ENCODE results near the gene CD22.

Gene CD22

GRCh38 chr19:35341006-35341405 lies 12.0 kb downstream of the CD22 start:
- no peak for DNase-seq (ENCODE audit: low read depth in 4 of 4, low spot score in 1 of 4)

- no peak for DNase-seq (ENCODE audit: low read depth in 4 of 4, low spot score in 1 of 4)
Observed at GRCh38 chr19:35341565-35342225, 12.7 kb downstream of the CD22 start.

GRCh38 chr19:35342430-35342829 lies 13.4 kb downstream of the CD22 start:
- DNase-seq (ENCODE audit: low read depth in 4 of 4, low spot score in 1 of 4), result no peak

GRCh38 chr19:35344511-35345031 lies 15.6 kb downstream of the CD22 start:
- DNase-seq (ENCODE audit: low read depth in 4 of 4, low spot score in 1 of 4), result no peak

GRCh38 chr19:35345671-35346111 lies 16.7 kb downstream of the CD22 start:
- DNase-seq (ENCODE audit: low read depth in 4 of 4, low spot score in 1 of 4), result no peak

GRCh38 chr19:35346193-35347052 lies 17.4 kb downstream of the CD22 start:
- peak in 3 of 4 experiments; percentile 40 to 69 (median 42) for DNase-seq (ENCODE audit: low read depth in 4 of 4, low spot score in 1 of 4)

- peak in 3 of 4 experiments; percentile 25 to 61 (median 33) for DNase-seq (ENCODE audit: low read depth in 4 of 4, low spot score in 1 of 4)
Observed at GRCh38 chr19:35347171-35347929, 18.4 kb downstream of the CD22 start, which contains the start of gene FFAR1. FFAR1 (plus strand) TSS chr19:35347902; CDS start chr19:35351552, 3,650 bp downstream.

- DNase-seq (ENCODE audit: low read depth in 4 of 4, low spot score in 1 of 4), result no peak
Observed at GRCh38 chr19:35347930-35348298, 18.9 kb downstream of the CD22 start.

GRCh38 chr19:35348911-35349611 lies 20.1 kb downstream of the CD22 start:
- DNase-seq (ENCODE audit: low read depth in 4 of 4, low spot score in 1 of 4), result no peak

GRCh38 chr19:35349614-35350521 lies 20.9 kb downstream of the CD22 start:
- DNase-seq (ENCODE audit: low read depth in 4 of 4, low spot score in 1 of 4), result no peak

- no peak for DNase-seq (ENCODE audit: low read depth in 4 of 4, low spot score in 1 of 4)
Observed at GRCh38 chr19:35350591-35350990, 21.6 kb downstream of the CD22 start.

- no peak for DNase-seq (ENCODE audit: low read depth in 4 of 4, low spot score in 1 of 4)
Observed at GRCh38 chr19:35351411-35352176, 22.6 kb downstream of the CD22 start.

- DNase-seq (ENCODE audit: low read depth in 4 of 4, low spot score in 1 of 4), result no peak
Observed at GRCh38 chr19:35352177-35352447, 23.1 kb downstream of the CD22 start.

- peak in 3 of 4 experiments; percentile 42 to 66 (median 51) for DNase-seq (ENCODE audit: low read depth in 4 of 4, low spot score in 1 of 4)
Observed at GRCh38 chr19:35352448-35353304, 23.7 kb downstream of the CD22 start.

- no peak for DNase-seq (ENCODE audit: low read depth in 4 of 4, low spot score in 1 of 4)
Observed at GRCh38 chr19:35353635-35354034, 24.6 kb downstream of the CD22 start.

- no peak for DNase-seq (ENCODE audit: low read depth in 4 of 4, low spot score in 1 of 4)
Observed at GRCh38 chr19:35354898-35355297, 25.9 kb downstream of the CD22 start.

GRCh38 chr19:35355791-35356460 lies 26.9 kb downstream of the CD22 start:
- no peak for DNase-seq (ENCODE audit: low read depth in 4 of 4, low spot score in 1 of 4)
